Measurements from ENCODE around the gene BAX.

DNA sequence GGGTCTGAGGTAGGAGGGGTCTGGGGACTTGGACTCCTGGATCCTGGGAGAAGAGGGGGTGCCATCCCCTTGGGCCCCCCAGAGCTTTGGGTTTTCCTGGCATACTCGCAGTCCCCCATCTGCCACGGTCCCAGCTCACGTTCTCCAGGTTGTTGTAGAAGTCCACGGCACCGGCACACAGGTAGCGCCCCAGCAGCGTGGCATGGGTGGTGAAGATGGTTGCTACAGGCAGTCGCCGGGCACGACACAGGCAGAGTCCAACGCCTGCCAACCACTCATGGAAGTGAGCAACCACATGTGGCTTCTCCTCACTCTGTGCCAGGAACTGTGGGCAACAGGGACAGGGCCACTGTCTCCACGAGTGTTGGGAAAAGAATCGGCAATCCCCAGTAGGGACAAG, 31.0 kb downstream of the BAX start:
- TF ChIP-seq, protein P1, sequence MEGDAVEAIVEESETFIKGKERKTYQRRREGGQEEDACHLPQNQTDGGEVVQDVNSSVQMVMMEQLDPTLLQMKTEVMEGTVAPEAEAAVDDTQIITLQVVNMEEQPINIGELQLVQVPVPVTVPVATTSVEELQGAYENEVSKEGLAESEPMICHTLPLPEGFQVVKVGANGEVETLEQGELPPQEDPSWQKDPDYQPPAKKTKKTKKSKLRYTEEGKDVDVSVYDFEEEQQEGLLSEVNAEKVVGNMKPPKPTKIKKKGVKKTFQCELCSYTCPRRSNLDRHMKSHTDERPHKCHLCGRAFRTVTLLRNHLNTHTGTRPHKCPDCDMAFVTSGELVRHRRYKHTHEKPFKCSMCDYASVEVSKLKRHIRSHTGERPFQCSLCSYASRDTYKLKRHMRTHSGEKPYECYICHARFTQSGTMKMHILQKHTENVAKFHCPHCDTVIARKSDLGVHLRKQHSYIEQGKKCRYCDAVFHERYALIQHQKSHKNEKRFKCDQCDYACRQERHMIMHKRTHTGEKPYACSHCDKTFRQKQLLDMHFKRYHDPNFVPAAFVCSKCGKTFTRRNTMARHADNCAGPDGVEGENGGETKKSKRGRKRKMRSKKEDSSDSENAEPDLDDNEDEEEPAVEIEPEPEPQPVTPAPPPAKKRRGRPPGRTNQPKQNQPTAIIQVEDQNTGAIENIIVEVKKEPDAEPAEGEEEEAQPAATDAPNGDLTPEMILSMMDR (conservative IDR thresholded peaks at IDR 0.05; ENCODE audit: low read depth, low read length) = no peak
- TF ChIP-seq, protein P2, sequence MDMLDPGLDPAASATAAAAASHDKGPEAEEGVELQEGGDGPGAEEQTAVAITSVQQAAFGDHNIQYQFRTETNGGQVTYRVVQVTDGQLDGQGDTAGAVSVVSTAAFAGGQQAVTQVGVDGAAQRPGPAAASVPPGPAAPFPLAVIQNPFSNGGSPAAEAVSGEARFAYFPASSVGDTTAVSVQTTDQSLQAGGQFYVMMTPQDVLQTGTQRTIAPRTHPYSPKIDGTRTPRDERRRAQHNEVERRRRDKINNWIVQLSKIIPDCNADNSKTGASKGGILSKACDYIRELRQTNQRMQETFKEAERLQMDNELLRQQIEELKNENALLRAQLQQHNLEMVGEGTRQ (IDR thresholded peaks at IDR 0.05; ENCODE audit: low read depth, low read length) = no peak
- TF ChIP-seq RAD21 (IDR thresholded peaks at IDR 0.05; ENCODE audit: low read length) = no peak

Measured in IMR-90 (cell line).